NCI-H526 (cell line): ENCODE results near the gene DENND5B.
"Not testable (repeated sequence)": the region's sequence is repeated elsewhere in the genome, so short reads cannot be mapped to it uniquely, and the experiment has no call there.

Experiments used
- DNase-seq, 2 experiments: peaks; one replicate each; lab custom pipeline; 2025; lab: John Stamatoyannopoulos, UW

DENND5B gene

GRCh38 chr12:31377210-31377609, 213.7 kb downstream of the DENND5B start:
- not testable (repeated sequence) for DNase-seq

GRCh38 chr12:31375422-31375821, 215.5 kb downstream of the DENND5B start:
- not testable (repeated sequence) for DNase-seq

- peak; percentile 26 to 43 for DNase-seq
Observed at GRCh38 chr12:31371256-31371620, 219.7 kb downstream of the DENND5B start.

- peak; percentile 70 to 86 for DNase-seq
Observed at GRCh38 chr12:31370531-31371255, 220.2 kb downstream of the DENND5B start.

- peak; percentile 20 to 51 for DNase-seq
Observed at GRCh38 chr12:31369712-31370521, 221.0 kb downstream of the DENND5B start.

- DNase-seq: peak in 1 of 2 experiments; percentile 39
Observed at GRCh38 chr12:31368666-31369361, 222.1 kb downstream of the DENND5B start.

GRCh38 chr12:31366104-31366621, 224.8 kb downstream of the DENND5B start:
- DNase-seq: no peak

GRCh38 chr12:31363831-31364230, 227.1 kb downstream of the DENND5B start:
- no peak for DNase-seq

GRCh38 chr12:31363416-31363809, 227.5 kb downstream of the DENND5B start:
- DNase-seq: no peak

- peak; percentile 27 to 59 for DNase-seq
Observed at GRCh38 chr12:31362759-31363415, 228.0 kb downstream of the DENND5B start.

GRCh38 chr12:31362115-31362758, 228.7 kb downstream of the DENND5B start:
- peak in 1 of 2 experiments; percentile 50 for DNase-seq

- no peak for DNase-seq
Observed at GRCh38 chr12:31361730-31362114, 229.2 kb downstream of the DENND5B start.

GRCh38 chr12:31355747-31356107, 235.2 kb downstream of the DENND5B start:
- no peak for DNase-seq

- peak in 1 of 2 experiments; percentile 37 for DNase-seq
Observed at GRCh38 chr12:31353750-31354708, 236.9 kb downstream of the DENND5B start.

GRCh38 chr12:31346267-31346666, 244.7 kb downstream of the DENND5B start:
- DNase-seq: no peak

- DNase-seq: no peak
Observed at GRCh38 chr12:31343139-31343538, 247.8 kb downstream of the DENND5B start.

GRCh38 chr12:31342286-31342685, 248.7 kb downstream of the DENND5B start:
- DNase-seq: no peak

- DNase-seq: no peak
Observed at GRCh38 chr12:31339831-31340622, 250.9 kb downstream of the DENND5B start.

GRCh38 chr12:31337952-31338351, 253.0 kb downstream of the DENND5B start:
- DNase-seq: peak; percentile 23 to 26
